GM19463 (cell line): ENCODE data around the gene PHF12.

Source experiments
- ATAC-seq: cut with Tn5 transposase; IDR thresholded peaks from one replicate; pipeline ENCODE4 v1.9.1; 2021; ENCODE audit warnings: mild to moderate bottlenecking, moderate library complexity; ENCODE audit not compliant: unreplicated experiment

Gene PHF12

DNA sequence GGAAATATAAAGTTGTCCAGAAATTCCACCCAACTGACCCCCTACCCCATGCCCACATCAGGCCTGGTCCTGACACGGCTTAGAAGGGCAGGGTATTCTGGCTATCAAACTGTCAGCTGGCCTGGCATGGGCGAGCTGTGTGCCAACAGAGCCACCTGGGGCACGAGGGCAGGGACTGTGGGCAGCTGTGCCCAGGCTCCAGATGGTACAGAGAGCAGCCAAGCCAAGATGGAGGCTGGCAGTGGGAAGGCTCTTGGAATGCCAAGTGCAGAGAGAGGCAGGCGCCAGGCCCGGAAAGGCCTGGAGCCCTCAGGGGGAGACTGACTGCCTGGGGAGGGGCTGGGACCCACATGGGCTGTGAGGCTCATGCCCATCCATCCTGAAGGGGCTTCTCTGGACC is 24.3 kb upstream of the PHF12 start:
- no peak for ATAC-seq

GRCh38 chr17:28975031-28975430 is 23.7 kb upstream of the PHF12 start:
- no peak for ATAC-seq

DNA sequence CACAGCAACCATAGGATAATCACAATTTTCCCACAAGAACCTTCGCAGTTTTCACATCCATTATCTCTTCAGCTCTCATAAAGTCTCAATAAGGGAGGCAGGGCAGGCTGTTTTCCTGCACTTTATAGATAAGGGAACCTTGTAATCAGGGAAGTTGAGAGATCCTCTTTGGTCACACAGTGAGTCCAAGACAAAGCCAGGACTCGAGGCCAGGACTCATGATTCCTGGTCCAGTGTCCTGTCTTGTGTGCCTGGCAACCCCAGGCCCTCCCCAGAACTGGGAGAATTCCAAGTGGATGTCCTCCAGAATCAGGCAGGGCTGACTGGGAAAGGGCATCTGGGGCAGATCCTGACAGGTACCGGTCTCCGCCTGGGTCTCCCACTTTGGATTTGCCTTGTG is 23.1 kb upstream of the PHF12 start:
- no peak for ATAC-seq

DNA sequence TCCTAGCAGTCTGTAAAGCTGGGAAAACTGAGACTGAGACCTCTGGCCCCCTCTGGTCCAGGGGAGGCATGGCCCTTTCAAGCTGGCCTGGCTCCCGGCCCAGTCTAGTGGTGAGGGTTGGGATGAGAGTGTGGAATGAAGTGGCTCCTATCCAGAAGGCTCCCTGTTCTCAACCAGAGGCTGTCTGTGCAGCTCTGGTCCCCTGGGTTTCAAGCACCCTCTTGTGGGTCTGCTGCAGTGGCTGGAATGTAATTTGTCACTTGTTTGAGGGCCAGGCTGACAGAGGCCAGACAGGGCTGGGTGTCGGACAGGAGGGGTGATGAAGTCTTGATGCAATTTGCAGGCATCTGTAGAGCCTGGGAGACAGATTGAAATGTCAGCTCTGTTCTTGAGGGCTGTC is 22.1 kb upstream of the PHF12 start:
- no peak for ATAC-seq

DNA sequence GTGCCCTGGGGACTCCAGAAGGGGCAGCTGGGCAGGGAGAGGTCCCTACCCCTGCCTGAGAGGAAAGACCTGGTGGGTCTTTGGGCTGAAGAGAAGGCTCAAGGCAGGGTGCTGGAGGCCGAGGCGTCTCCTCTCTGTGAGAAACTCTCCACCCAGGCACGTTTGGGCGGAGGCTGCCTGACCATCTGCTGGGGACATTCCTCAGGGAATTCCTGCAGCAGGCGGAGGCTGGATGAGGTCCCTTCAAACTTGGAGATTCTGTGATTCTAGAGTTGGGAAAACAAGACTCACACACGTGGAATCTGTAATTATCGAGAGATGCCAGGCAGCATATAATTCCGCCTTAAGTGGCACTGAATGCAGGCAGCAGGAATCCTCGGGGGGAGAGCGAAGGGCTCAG is 21.1 kb upstream of the PHF12 start:
- no peak for ATAC-seq

- ATAC-seq = no peak
Measured at GRCh38 chr17:28970879-28971278, 19.6 kb upstream of the PHF12 start.

GRCh38 chr17:28969706-28970393 is 18.5 kb upstream of the PHF12 start:
- ATAC-seq = no peak

- no peak for ATAC-seq
Measured at GRCh38 chr17:28968914-28969295, 17.6 kb upstream of the PHF12 start.

- no peak for ATAC-seq
Measured at GRCh38 chr17:28968231-28968913, 17.1 kb upstream of the PHF12 start.

GRCh38 chr17:28967221-28968135 is 16.2 kb upstream of the PHF12 start:
- ATAC-seq = no peak

GRCh38 chr17:28963841-28964240 is 12.5 kb upstream of the PHF12 start:
- no peak for ATAC-seq

DNA sequence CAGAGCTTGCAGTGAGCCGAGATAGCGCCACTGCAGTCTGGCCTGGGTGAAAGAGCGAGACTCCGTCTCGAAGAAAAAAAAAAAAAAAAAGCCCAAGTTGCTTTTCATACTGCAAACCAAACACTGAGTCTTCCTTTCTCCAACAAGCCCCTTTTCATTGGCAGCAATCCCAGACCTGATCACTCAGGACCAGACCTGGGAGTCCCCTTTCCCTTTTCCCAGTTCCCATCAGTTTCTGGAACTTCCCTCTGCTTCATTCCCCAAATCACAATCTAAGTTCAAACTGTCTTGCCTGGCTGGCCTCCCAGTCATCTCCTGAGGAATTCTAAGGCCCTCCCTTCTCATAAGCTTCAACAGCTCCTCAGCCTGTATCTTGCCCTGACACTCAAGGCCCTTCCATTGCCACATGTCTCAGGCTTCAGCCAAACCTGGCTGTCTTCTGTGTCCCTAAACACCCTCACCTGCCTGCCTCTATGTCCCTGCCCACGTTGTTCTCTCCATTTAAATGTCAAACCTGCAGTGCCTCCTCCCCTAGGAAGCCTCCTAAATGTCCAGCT is 11.8 kb upstream of the PHF12 start:
- no peak for ATAC-seq

GRCh38 chr17:28961391-28961790 is 10.1 kb upstream of the PHF12 start:
- no peak for ATAC-seq

DNA sequence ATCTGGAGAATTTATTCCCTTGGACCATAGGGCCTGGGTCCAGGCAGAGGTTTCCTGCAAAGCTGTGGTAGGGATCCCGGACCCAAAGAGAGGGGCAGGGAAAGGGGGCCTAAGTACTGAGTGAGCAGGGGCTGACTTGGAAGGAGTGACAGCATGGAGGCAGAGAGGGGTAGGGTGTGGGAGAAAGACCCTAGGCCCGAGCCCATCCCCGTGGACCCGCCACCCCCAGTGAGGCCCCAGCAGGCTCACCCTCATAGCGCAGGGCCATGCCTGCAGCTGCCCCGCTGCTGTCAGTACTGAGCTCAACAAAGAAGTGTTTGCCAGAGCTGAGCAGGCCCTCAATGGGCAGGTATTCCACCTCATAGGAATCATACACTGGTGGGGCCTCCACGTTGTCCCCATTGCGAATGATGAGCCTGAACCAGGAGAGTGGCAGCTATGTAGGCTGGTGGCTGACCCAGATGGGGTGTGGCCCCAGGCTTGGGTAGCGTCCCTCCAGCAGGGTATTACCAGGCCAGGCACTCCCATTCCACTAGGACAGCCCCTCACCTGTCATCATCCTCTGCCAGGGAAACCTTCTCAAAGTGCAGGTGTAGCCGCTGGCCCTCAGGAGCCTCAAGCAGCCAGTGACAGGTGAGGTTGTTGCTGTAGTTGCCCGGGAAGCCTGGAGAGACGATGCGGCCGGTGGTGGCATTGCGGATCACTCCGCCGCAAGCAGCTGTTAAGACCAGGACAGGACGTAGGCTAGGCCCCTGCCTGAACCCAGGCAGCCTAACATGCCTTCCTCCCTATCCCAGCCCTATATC is 9.1 kb upstream of the PHF12 start:
- ATAC-seq = no peak

DNA sequence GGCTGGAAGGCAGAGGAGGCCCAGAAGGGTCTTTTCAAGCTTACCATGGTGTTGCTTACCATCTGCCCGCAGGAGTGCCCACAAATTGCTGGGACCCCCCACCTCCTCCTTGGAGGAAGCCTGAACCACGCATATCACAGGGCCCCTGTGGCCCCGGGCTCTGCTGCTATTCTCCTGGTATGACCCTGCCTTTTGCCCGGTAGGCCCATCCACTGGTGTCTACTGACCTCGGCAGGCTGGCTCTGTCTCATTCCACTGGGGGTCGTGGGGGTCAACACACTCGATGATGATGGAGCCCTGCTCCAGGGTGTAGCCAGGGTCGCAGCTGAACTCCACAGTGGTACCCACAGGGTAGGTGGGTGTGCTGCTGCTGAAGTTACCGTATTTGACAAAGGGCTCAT is 8.2 kb upstream of the PHF12 start:
- no peak for ATAC-seq

DNA sequence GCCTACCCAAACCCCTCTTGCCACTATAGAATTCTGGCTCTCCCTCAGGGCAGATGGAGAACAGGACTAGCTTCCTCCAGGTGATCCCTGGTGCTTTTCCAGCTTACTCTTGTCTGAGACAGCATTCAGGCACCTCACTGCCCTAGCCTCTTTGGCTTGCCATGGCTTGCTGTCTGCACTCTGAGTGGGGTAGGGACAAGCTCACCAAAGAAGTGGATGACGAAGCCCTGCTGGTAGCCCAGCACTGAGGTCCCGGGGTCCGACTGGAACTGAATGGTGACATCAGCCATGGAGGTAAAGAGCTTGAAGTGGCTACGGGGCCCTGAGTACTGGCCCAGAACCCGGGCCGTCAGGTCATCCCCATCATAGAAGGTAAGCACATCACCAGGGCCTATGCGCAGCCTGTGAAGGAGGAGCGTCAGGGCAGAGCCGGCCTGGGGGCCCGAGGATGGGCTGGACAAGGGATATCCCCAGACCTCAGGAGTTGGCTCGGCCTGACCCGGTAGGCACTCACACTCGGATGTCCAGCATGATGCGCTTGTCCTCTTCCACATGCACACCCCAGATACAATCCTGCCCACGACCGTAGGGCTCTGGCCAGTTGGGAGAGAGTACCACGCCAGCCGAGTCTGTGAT is 7.6 kb upstream of the PHF12 start:
- ATAC-seq = no peak

GRCh38 chr17:28957992-28958355 is 6.7 kb upstream of the PHF12 start:
- ATAC-seq = no peak

DNA sequence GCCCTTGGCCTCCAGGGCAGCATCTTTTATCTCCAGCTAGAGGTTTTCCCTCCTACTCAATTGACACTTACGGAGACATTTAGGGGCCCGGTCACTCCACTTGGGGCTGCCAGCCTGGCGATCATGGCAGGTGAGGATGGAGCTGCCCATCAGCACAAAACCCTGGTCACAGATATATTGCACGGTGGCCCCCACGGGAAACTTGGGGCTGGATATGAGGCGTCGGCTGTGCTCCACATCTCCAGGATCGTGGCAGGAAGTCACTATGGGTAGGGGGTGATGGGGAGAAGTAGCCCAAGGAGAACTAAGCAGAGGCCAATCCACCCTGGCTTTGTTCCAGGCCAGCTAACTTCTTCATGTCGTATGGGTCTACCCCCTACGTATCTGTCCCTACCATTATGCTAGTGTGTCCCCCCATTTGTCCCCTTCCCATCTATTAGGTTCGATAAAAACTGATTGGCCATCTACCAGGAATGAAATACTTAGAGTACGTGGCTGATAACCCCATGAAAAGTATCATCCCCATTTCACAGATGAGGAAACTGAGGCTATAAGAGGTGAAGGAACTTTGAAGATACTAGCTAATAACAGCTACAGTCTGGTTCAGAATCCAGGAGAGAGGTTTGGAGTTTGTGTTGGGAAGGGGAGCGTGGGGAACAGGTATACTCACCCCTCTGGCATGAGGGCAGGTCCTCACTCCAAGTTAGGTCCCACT is 6.1 kb upstream of the PHF12 start:
- no peak for ATAC-seq

GRCh38 chr17:28956861-28957260 is 5.5 kb upstream of the PHF12 start:
- ATAC-seq = no peak

- no peak for ATAC-seq
Measured at GRCh38 chr17:28956112-28956511, 4.8 kb upstream of the PHF12 start.
